HepG2 (cell line): ENCODE results near the gene PNMA3. TPM values are rescaled to one million over a fixed set of nuclear protein-coding genes. Genes with fewer than 3 reads are reported as not detected.

Experiments
- ARID2 ChIP-seq: sonication (generic); formaldehyde crosslinking; IDR thresholded peaks from 2 replicates; pipeline ENCODE4 v1.8.1; 2022; ENCODE audit warnings: mild to moderate bottlenecking, missing genetic modification reagents, borderline replicate concordance
- ARNT ChIP-seq: fragments of 450-650 bp; IDR thresholded peaks from 2 replicates; pipeline ENCODE4 v1.6.1; 2017
- CHD4 ChIP-seq: fragments of 200-600 bp; sonication (generic); IDR thresholded peaks from 2 replicates; pipeline ENCODE4 v1.7.0; 2017; ENCODE audit warnings: mild to moderate bottlenecking, low read length, borderline replicate concordance
- CREM ChIP-seq, 2 experiments: sonication (generic) in 1 of 2; formaldehyde crosslinking in 1 of 2; IDR thresholded peaks; 2 replicates each; pipeline versions ENCODE4 v1.4.0 to v1.6.1; 2016 to 2020; ENCODE audit warnings: antibody characterized with exemption in 1 of 2, mild to moderate bottlenecking in 1 of 2, missing genetic modification reagents in 1 of 2
- DBP ChIP-seq: sonication (generic); formaldehyde crosslinking; IDR thresholded peaks from 2 replicates; pipeline ENCODE4 v1.4.0; 2020; ENCODE audit warnings: missing genetic modification reagents; ENCODE audit errors: not compliant biosample characterization
- FOXJ3 ChIP-seq: sonication (generic); formaldehyde crosslinking; IDR thresholded peaks from 2 replicates; pipeline ENCODE4 v1.4.0; 2020; ENCODE audit warnings: missing genetic modification reagents, mild to moderate bottlenecking, borderline replicate concordance
- FOXK1 ChIP-seq: sonication (generic); formaldehyde crosslinking; IDR thresholded peaks from 2 replicates; pipeline ENCODE4 v1.4.0; 2020; ENCODE audit warnings: low read depth, missing genetic modification reagents, borderline replicate concordance
- NCOA5 ChIP-seq: sonication (generic); formaldehyde crosslinking; IDR thresholded peaks from 2 replicates; pipeline ENCODE4 v1.4.0; 2020; ENCODE audit warnings: missing genetic modification reagents
- NCOR1 ChIP-seq: fragments of 200-600 bp; sonication (generic); IDR thresholded peaks from 2 replicates; pipeline ENCODE4 v1.7.0; 2017; ENCODE audit warnings: antibody characterized with exemption, low read length, borderline replicate concordance
- NFIB ChIP-seq: sonication (generic); formaldehyde crosslinking; IDR thresholded peaks from 2 replicates; pipeline ENCODE4 v1.9.0; 2021; ENCODE audit warnings: missing genetic modification reagents, mild to moderate bottlenecking, borderline replicate concordance
- RBAK ChIP-seq: sonication (generic); formaldehyde crosslinking; IDR thresholded peaks from 2 replicates; pipeline ENCODE4 v1.5.1; 2020; ENCODE audit warnings: mild to moderate bottlenecking, missing genetic modification reagents
- RBM39 ChIP-seq: fragments of 200-400 bp; formaldehyde crosslinking; IDR thresholded peaks from one replicate; pipeline ENCODE4 v1.6.1; 2018; ENCODE audit warnings: antibody characterized with exemption, mild to moderate bottlenecking, low read depth, low read length; ENCODE audit not compliant: poor library complexity, severe bottlenecking
- REPIN1 ChIP-seq: sonication (generic); formaldehyde crosslinking; IDR thresholded peaks from 2 replicates; pipeline ENCODE4 v1.8.0; 2022; ENCODE audit warnings: missing genetic modification reagents, low read depth, mild to moderate bottlenecking, borderline replicate concordance
- SAP130 ChIP-seq: IDR thresholded peaks from 2 replicates; pipeline ENCODE4 v1.6.1; 2016; ENCODE audit warnings: low read depth
- SIX1 ChIP-seq: sonication (generic); formaldehyde crosslinking; IDR thresholded peaks from 2 replicates; pipeline ENCODE4 v1.4.0; 2020; ENCODE audit warnings: missing genetic modification reagents, borderline replicate concordance
- SP140L ChIP-seq: sonication (generic); formaldehyde crosslinking; IDR thresholded peaks from 2 replicates; pipeline ENCODE4 v1.4.0; 2020; ENCODE audit warnings: missing genetic modification reagents, borderline replicate concordance
- SYNCRIP ChIP-seq: fragments of 200-400 bp; formaldehyde crosslinking; IDR thresholded peaks from 2 replicates; pipeline ENCODE4 v1.6.1; 2018; ENCODE audit warnings: mild to moderate bottlenecking, low read depth, low read length; ENCODE audit not compliant: insufficient read depth
- TBL1XR1 ChIP-seq: fragments of 150-350 bp; IDR thresholded peaks from 2 replicates; pipeline ENCODE4 v1.6.1; 2014; ENCODE audit warnings: borderline replicate concordance, low read length; ENCODE audit not compliant: partially characterized antibody
- TCF7L2 ChIP-seq: IDR thresholded peaks from 2 replicates; pipeline ENCODE4 v1.6.1; 2011; ENCODE audit warnings: mild to moderate bottlenecking, low read depth, low read length, moderate library complexity
- U2AF1 ChIP-seq: fragments of 200-400 bp; formaldehyde crosslinking; optimal IDR thresholded peaks from 2 replicates; pipeline ENCODE3; 2017; ENCODE audit warnings: mild to moderate bottlenecking, low read depth, low read length
- U2AF2 ChIP-seq: fragments of 200-400 bp; formaldehyde crosslinking; IDR thresholded peaks from 2 replicates; pipeline ENCODE4 v1.6.1; 2017; ENCODE audit warnings: low read depth, mild to moderate bottlenecking, low read length
- ZFP62 ChIP-seq: sonication (generic); formaldehyde crosslinking; IDR thresholded peaks from 2 replicates; pipeline ENCODE4 v1.4.0; 2020; ENCODE audit warnings: missing genetic modification reagents
- ZNF331 ChIP-seq: sonication (generic); formaldehyde crosslinking; IDR thresholded peaks from 2 replicates; pipeline ENCODE4 v1.4.0; 2020; ENCODE audit warnings: missing genetic modification reagents
- ZNF343 ChIP-seq: sonication (generic); formaldehyde crosslinking; IDR thresholded peaks from 2 replicates; pipeline ENCODE4 v1.4.0; 2020; ENCODE audit warnings: mild to moderate bottlenecking, missing genetic modification reagents
- ZNF414 ChIP-seq: sonication (generic); formaldehyde crosslinking; IDR thresholded peaks from 2 replicates; pipeline ENCODE4 v1.5.0; 2020; ENCODE audit warnings: missing genetic modification reagents
- ZNF562 ChIP-seq: sonication (generic); formaldehyde crosslinking; IDR thresholded peaks from 2 replicates; pipeline ENCODE4 v1.8.0; 2022; ENCODE audit warnings: missing genetic modification reagents, borderline replicate concordance
- ZNF615 ChIP-seq: sonication (generic); formaldehyde crosslinking; IDR thresholded peaks from 2 replicates; pipeline ENCODE4 v1.5.0; 2020; ENCODE audit warnings: mild to moderate bottlenecking, missing genetic modification reagents, borderline replicate concordance
- ZNF75D ChIP-seq: sonication (generic); formaldehyde crosslinking; IDR thresholded peaks from 2 replicates; pipeline ENCODE4 v1.8.1; 2023; ENCODE audit warnings: missing genetic modification reagents, mild to moderate bottlenecking, borderline replicate concordance
- ZSCAN12 ChIP-seq: sonication (generic); formaldehyde crosslinking; IDR thresholded peaks from 2 replicates; pipeline ENCODE4 v1.9.0; 2021; ENCODE audit warnings: mild to moderate bottlenecking, missing genetic modification reagents
- polyA plus RNA-seq, 8 experiments: library from polyadenylated mRNA; depleted of rRNA in 3 of 8; stranded (reverse) in 7 of 8; unstranded in 1 of 8; fragments of >200 nt; fragmentation: Illumina TruSeq in 4 of 8; extraction: Trizol in 4 of 8; gene quantifications; 2 replicates each; pipeline versions ENCODE4 v1.2.1 to v1.2.3, GENCODE V29; 2011 to 2016; ENCODE audit warnings: low read depth in 4 of 8, missing spikeins in 1 of 8, mixed read lengths in 1 of 8; ENCODE audit not compliant: insufficient read depth in 1 of 8
- total RNA-seq, 5 experiments: library from RNA; depleted of rRNA; stranded (reverse); fragments of >200 nt; fragmentation: Illumina TruSeq; extraction: Trizol; gene quantifications; 2 replicates each; pipeline ENCODE4 v1.2.3, GENCODE V29; 2016; ENCODE audit warnings: low read depth in 1 of 5

PNMA3 gene
- total and polyA plus RNA-seq, 2 of the 13 experiments (the other 11 are each of a cell fraction or from before 2014, with no cell fraction given): not detected

GRCh38 chrX:153102418-153102817 lies 46.1 kb downstream of the PNMA3 start (continued):
- TF ChIP-seq NCOA5 (CRISPR knock-in tag): no peak
- TF ChIP-seq DBP (CRISPR knock-in tag): no peak
- TF ChIP-seq NFIB (CRISPR knock-in tag): no peak
- TF ChIP-seq U2AF2: no peak
- TF ChIP-seq SIX1: 0 out of 2 replicates have a peak, but pooled peaks have one; percentile 17
- TF ChIP-seq NCOR1: no peak
- no peak for TF ChIP-seq RBAK (CRISPR knock-in tag)
- TF ChIP-seq RBM39: no peak
- TF ChIP-seq CREM (IDR thresholded peaks at IDR 0.05): peak; percentile 55; the same call in 1 of the 2 replicates
- no peak for TF ChIP-seq CREM (CRISPR knock-in tag; IDR thresholded peaks at IDR 0.05)
- peak; percentile 44 for TF ChIP-seq SAP130 (CRISPR knock-in tag)
- TF ChIP-seq ZNF562 (CRISPR knock-in tag): no peak
- no peak for TF ChIP-seq SP140L (CRISPR knock-in tag)
- no peak for TF ChIP-seq SYNCRIP
- TF ChIP-seq ARNT: no peak
- TF ChIP-seq ZFP62: no peak
- TF ChIP-seq ZNF331 (CRISPR knock-in tag): no peak
- no peak for TF ChIP-seq REPIN1 (CRISPR knock-in tag)
- TF ChIP-seq U2AF1: no peak
- TF ChIP-seq TBL1XR1: no peak
- no peak for TF ChIP-seq ZSCAN12 (CRISPR knock-in tag)
- TF ChIP-seq FOXJ3 (CRISPR knock-in tag): peak; percentile 72; the same call in 1 of the 2 replicates
- no peak for TF ChIP-seq CHD4
- TF ChIP-seq ARID2 (CRISPR knock-in tag): no peak
- TF ChIP-seq FOXK1 (CRISPR knock-in tag): peak; percentile 55; the same call in 1 of the 2 replicates
- no peak for TF ChIP-seq ZNF615 (CRISPR knock-in tag)
- no peak for TF ChIP-seq TCF7L2
- no peak for TF ChIP-seq ZNF414 (CRISPR knock-in tag)
- TF ChIP-seq ZNF75D (CRISPR knock-in tag): no peak
- no peak for TF ChIP-seq ZNF343 (CRISPR knock-in tag)
